ENCODE data around the gene GTPBP4. TPM values are rescaled to one million over a fixed set of nuclear protein-coding genes. Genes with fewer than 3 reads are reported as not detected.
A peak's percentile ranks its signal among the peaks of the same experiment; 100 is the strongest.

GTPBP4 gene
- total and polyA plus RNA-seq, 9 donors = 29.0 to 55.1 (median 47.3) TPM

DNA sequence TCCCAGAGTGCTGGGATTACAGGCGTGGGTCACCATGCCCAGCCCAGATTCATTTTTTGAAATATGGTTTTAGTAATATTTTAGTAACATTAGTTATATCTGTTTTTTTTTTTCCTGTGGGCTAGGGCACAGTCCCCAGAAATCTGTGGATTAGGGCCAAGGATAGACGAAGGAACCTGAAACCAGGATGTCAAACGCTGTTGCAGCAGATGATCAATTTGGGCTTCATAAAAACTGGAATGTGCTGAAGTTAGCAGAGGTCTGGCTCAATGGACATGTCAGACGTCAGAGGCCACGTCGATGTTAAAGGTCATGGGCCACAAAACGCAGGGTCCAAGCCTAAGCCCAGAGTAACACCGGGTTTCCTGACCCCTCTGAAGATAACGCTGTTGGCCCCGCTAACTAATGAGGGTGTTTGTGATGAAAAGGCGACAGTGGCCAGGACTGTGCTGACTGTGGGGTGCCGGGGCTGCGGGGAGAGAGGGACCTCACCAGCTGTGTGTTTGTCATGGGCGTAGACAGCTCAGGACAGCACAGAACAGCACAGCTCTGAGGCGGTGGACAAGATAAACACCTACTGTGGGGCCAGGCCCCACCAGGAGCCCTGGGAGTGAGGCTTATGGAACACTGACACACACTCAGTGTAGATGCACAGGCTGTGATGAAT lies 23.8 kb upstream of the GTPBP4 start:
- H3K9me3 ChIP-seq (replicated peaks; ENCODE audit: control insufficient read depth, low read depth, low read length) = no peaks in the 10 kb centered on the region
- DNase-seq = no peak
- H3K27me3 ChIP-seq (ENCODE audit: control insufficient read depth, insufficient read depth, low read length) = peaks cover 1% of the 10 kb centered on the region
- WGBS (ENCODE audit: insufficient coverage) = 46% methylated on average over 14 of the region's 15 CpGs
- no peak overlapping the region for H3K27ac ChIP-seq (ENCODE audit: low read length)
- H3K36me3 ChIP-seq (ENCODE audit: control insufficient read depth, insufficient read depth, low read length) = no peaks in the 10 kb centered on the region
- H3K4me3 ChIP-seq (ENCODE audit: low read length) = no peak overlapping the region
- no peaks in the 10 kb centered on the region for H3K4me1 ChIP-seq (ENCODE audit: control insufficient read depth, insufficient read depth, low read length)

DNA sequence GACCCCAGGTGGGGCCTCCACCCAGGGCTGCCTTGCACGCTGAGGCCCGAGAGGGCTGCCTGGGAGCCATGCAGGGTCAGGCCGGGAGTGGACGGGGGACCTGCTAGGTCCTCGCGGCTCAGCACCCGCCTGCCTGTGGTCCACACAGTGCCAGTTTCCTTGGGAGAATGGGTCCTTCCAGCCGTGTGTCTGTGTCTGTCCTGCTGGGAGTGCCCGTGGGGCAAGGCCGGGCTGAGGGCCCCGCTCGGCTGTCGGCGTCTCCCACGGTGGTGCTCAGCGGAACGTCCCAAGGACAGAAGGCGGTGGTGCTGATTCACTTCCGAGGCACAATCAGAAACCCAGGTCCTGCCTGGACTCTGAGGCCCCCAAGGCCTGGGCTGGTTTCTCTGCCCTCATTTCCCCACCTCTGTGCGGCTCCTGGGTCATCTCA lies 23.2 kb upstream of the GTPBP4 start:
- WGBS (ENCODE audit: insufficient coverage) = 78% methylated on average over 20 of the region's 20 CpGs
- H3K9me3 ChIP-seq (replicated peaks; ENCODE audit: control insufficient read depth, low read depth, low read length) = no peaks in the 10 kb centered on the region
- H3K27me3 ChIP-seq (ENCODE audit: control insufficient read depth, insufficient read depth, low read length) = peaks cover 4% of the 10 kb centered on the region
- no peak for DNase-seq
- no peaks in the 10 kb centered on the region for H3K36me3 ChIP-seq (ENCODE audit: control insufficient read depth, insufficient read depth, low read length)
- no peaks in the 10 kb centered on the region for H3K4me1 ChIP-seq (ENCODE audit: control insufficient read depth, insufficient read depth, low read length)
- H3K4me3 ChIP-seq (ENCODE audit: low read length) = no peak overlapping the region
- no peak overlapping the region for H3K27ac ChIP-seq (ENCODE audit: low read length)

- peaks cover 4% of the 10 kb centered on the region for H3K27me3 ChIP-seq (ENCODE audit: control insufficient read depth, insufficient read depth, low read length)
- H3K4me3 ChIP-seq (ENCODE audit: low read length) = no peak overlapping the region
- WGBS (ENCODE audit: insufficient coverage) = 91% methylated on average over 7 of the region's 20 CpGs
- H3K36me3 ChIP-seq (ENCODE audit: control insufficient read depth, insufficient read depth, low read length) = no peaks in the 10 kb centered on the region
- peaks cover 7% of the 10 kb centered on the region for H3K4me1 ChIP-seq (ENCODE audit: control insufficient read depth, insufficient read depth, low read length)
- H3K9me3 ChIP-seq (replicated peaks; ENCODE audit: control insufficient read depth, low read depth, low read length) = no peaks in the 10 kb centered on the region
- no peak for DNase-seq
- no peak overlapping the region for H3K27ac ChIP-seq (ENCODE audit: low read length)
These were observed 21.6 kb upstream of the GTPBP4 start for GRCh38 chr10:966466-967235.

GRCh38 chr10:968546-969199 lies 19.6 kb upstream of the GTPBP4 start:
- WGBS (ENCODE audit: insufficient coverage) = 80% methylated on average over 15 of the region's 17 CpGs
- H3K36me3 ChIP-seq (ENCODE audit: control insufficient read depth, insufficient read depth, low read length) = no peaks in the 10 kb centered on the region
- DNase-seq = no peak
- peaks cover 8% of the 10 kb centered on the region for H3K4me1 ChIP-seq (ENCODE audit: control insufficient read depth, insufficient read depth, low read length)
- no peak overlapping the region for H3K27ac ChIP-seq (ENCODE audit: low read length)
- no peak overlapping the region for H3K4me3 ChIP-seq (ENCODE audit: low read length)
- H3K9me3 ChIP-seq (replicated peaks; ENCODE audit: control insufficient read depth, low read depth, low read length) = no peaks in the 10 kb centered on the region
- H3K27me3 ChIP-seq (ENCODE audit: control insufficient read depth, insufficient read depth, low read length) = peaks cover 4% of the 10 kb centered on the region

DNA sequence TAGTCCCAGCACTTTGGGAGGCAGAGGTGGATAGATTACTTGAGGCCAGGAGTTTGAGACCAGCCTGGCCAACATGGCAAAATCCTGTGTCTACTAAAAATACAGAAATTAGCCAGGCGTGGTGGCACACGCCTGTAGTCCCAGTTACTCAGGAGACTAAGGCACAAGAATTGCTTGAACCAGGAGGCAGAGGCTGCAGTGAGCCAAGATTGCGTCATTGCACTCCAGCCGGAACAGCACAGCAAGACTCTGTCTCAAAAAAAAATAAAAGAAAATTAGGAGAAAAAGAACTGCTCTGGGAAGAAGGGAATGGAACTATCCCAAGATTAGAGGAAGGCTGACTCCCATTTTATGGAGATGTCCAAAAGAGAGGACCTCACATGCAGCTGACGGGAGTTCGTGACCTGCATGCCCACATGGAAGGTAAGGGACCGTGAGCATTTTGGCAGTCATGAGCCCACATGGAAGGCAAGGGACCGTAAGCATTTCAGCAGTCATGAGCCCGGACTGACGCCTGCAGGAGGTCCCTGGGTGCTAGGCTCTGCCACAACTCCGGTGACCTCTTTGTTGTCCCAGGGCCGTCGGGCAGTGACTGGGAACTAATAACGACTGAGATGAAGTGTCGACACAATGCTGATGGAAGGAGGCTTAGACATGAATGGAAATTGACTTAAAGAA lies 18.6 kb upstream of the GTPBP4 start:
- 78% methylated on average over 11 of the region's 15 CpGs for WGBS (ENCODE audit: insufficient coverage)
- DNase-seq = no peak
- peaks cover 4% of the 10 kb centered on the region for H3K27me3 ChIP-seq (ENCODE audit: control insufficient read depth, insufficient read depth, low read length)
- no peaks in the 10 kb centered on the region for H3K36me3 ChIP-seq (ENCODE audit: control insufficient read depth, insufficient read depth, low read length)
- H3K9me3 ChIP-seq (replicated peaks; ENCODE audit: control insufficient read depth, low read depth, low read length) = no peaks in the 10 kb centered on the region
- H3K4me3 ChIP-seq (ENCODE audit: low read length) = no peak overlapping the region
- peaks cover 8% of the 10 kb centered on the region for H3K4me1 ChIP-seq (ENCODE audit: control insufficient read depth, insufficient read depth, low read length)
- no peak overlapping the region for H3K27ac ChIP-seq (ENCODE audit: low read length)

DNA sequence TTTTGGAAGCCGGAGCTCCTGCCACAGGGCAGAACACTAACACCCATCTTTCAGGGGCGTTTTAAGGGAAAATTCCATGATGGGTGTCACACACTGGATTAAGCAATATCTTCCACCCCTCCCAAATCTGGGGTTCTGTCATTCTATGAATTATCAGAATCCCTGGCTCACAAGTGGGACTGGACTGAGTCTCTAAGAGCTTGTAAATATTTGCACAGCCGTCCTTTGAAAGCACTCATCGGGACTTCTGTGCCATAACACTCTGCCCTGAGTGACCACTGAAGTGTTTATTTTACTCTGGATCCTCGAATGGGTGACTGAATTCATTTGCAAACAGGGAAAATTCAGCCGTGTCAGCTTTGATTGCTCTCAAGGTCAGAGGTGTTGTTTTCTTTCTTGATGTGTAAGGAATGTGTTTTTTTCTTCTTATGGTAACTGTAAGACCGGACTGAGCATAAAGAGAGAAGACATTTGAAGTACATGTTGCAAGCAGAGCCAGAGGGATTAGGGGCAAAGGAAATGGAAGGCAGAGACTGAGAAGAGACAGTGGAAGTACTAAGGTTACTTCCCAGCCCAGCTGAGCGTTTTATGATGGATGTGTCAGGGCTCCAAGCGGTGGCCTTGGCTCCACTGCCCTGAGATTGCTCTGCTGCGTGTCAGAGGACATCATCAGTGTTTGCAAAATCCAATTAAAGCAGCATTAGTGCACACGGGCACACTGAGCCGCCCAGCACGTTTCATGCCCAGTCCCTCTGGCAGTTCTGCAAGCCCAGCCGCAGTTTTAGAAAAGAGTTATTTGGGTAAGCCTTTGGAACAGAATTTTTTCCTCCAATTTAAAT lies 17.7 kb upstream of the GTPBP4 start:
- H3K4me1 ChIP-seq (ENCODE audit: control insufficient read depth, insufficient read depth, low read length) = peaks cover 8% of the 10 kb centered on the region
- DNase-seq = peak; percentile 21
- H3K36me3 ChIP-seq (ENCODE audit: control insufficient read depth, insufficient read depth, low read length) = no peaks in the 10 kb centered on the region
- peaks cover 4% of the 10 kb centered on the region for H3K27me3 ChIP-seq (ENCODE audit: control insufficient read depth, insufficient read depth, low read length)
- WGBS (ENCODE audit: insufficient coverage) = 23% methylated on average over 7 of the region's 14 CpGs
- no peaks in the 10 kb centered on the region for H3K9me3 ChIP-seq (replicated peaks; ENCODE audit: control insufficient read depth, low read depth, low read length)
- H3K4me3 ChIP-seq (ENCODE audit: low read length) = no peak overlapping the region
- H3K27ac ChIP-seq (ENCODE audit: low read length) = no peak overlapping the region

GRCh38 chr10:971150-971542 lies 17.1 kb upstream of the GTPBP4 start:
- Histone ChIP-seq H3K27me3 (ENCODE audit: control insufficient read depth, insufficient read depth, low read length) (peaks cover 4% of the 10 kb centered on the region), H3K4me3 (ENCODE audit: low read length) (no peak overlapping the region), H3K4me1 (ENCODE audit: control insufficient read depth, insufficient read depth, low read length) (peaks cover 8% of the 10 kb centered on the region), H3K9me3 (replicated peaks; ENCODE audit: control insufficient read depth, low read depth, low read length) (no peaks in the 10 kb centered on the region), H3K36me3 (ENCODE audit: control insufficient read depth, insufficient read depth, low read length) (no peaks in the 10 kb centered on the region), H3K27ac (ENCODE audit: low read length) (no peak overlapping the region)
- WGBS (ENCODE audit: insufficient coverage) = no CpG with 5 or more reads among the region's 4 CpGs
- DNase-seq = peak; percentile 78

DNA sequence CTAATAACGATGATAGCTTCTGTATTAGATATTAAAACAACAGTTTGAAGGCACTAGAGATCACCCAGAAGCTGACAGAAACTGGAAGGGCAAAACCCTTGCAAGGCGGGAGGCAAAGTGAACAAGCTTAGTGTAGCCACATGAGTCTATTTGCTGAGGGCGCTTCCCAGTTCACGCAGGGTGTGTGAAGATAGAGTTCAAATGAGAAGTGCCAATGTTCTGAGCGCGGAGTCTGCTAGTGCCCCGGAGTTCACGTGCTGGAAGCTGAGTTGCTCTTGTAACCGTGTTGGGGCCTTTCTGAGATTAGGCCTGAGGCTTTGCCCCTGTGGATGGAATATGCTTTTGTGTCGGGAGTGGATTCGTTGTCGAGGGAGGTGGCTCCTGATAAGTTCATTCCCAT lies 16.6 kb upstream of the GTPBP4 start:
- Histone ChIP-seq H3K27me3 (ENCODE audit: control insufficient read depth, insufficient read depth, low read length) (peaks cover 4% of the 10 kb centered on the region), H3K36me3 (ENCODE audit: control insufficient read depth, insufficient read depth, low read length) (peaks cover 3% of the 10 kb centered on the region), H3K27ac (ENCODE audit: low read length) (peak overlapping the region; percentile 25), H3K4me1 (ENCODE audit: control insufficient read depth, insufficient read depth, low read length) (peaks cover 8% of the 10 kb centered on the region), H3K4me3 (ENCODE audit: low read length) (no peak overlapping the region), H3K9me3 (replicated peaks; ENCODE audit: control insufficient read depth, low read depth, low read length) (no peaks in the 10 kb centered on the region)
- 81% methylated on average over 9 of the region's 12 CpGs for WGBS (ENCODE audit: insufficient coverage)
- DNase-seq = peak; percentile 18

- peaks cover 8% of the 10 kb centered on the region for H3K4me1 ChIP-seq (ENCODE audit: control insufficient read depth, insufficient read depth, low read length)
- H3K4me3 ChIP-seq (ENCODE audit: low read length) = no peak overlapping the region
- DNase-seq = no peak
- peaks cover 5% of the 10 kb centered on the region for H3K9me3 ChIP-seq (replicated peaks; ENCODE audit: control insufficient read depth, low read depth, low read length)
- peaks cover 4% of the 10 kb centered on the region for H3K27me3 ChIP-seq (ENCODE audit: control insufficient read depth, insufficient read depth, low read length)
- peaks cover 5% of the 10 kb centered on the region for H3K36me3 ChIP-seq (ENCODE audit: control insufficient read depth, insufficient read depth, low read length)
- whole genome bisulfite sequencing (ENCODE audit: insufficient coverage) = 72% methylated on average over 8 of the region's 8 CpGs
- no peak overlapping the region for H3K27ac ChIP-seq (ENCODE audit: low read length)
These were observed 15.5 kb upstream of the GTPBP4 start for GRCh38 chr10:972763-973162.

Measured in muscle of leg (tissue), 11 donors.